ENCODE measurements around the gene CSNK2A1. TPM values are rescaled to one million over a fixed set of nuclear protein-coding genes. Genes with fewer than 3 reads are reported as not detected.
A peak's percentile ranks its signal among the peaks of the same experiment; 100 is the strongest.

The CSNK2A1 gene
- total RNA-seq, 1 experiment from 2014 or later, result 205 TPM

- Mint-ChIP-seq H3K4me1 (ENCODE audit: low read depth, unreplicated experiment) (no peaks in the 10 kb centered on the region), H3K36me3 (ENCODE audit: insufficient read depth, unreplicated experiment) (peaks cover 86% of the 10 kb centered on the region), H3K4me3 (ENCODE audit: unreplicated experiment) (no peak overlapping the region), H3K27me3 (ENCODE audit: insufficient read depth, unreplicated experiment) (no peaks in the 10 kb centered on the region), H3K27ac (ENCODE audit: unreplicated experiment) (peak overlapping the region; percentile 42), H3K9me3 (ENCODE audit: unreplicated experiment) (no peaks in the 10 kb centered on the region)
- POLR2A ChIA-PET, result interaction anchor here (0.6 to 1.5 kb wide), 3 partner anchors 24 to 319 kb away, joined by 3 to 4 read pairs (median 4); no protein-coding TSS in a partner anchor
- Histone ChIP-seq H3K36me3 (ENCODE audit: control insufficient read depth, insufficient read depth, low read length) (peaks cover 2% of the 10 kb centered on the region; the same call in 1 of the 2 replicates), H3K4me1 (no peaks in the 10 kb centered on the region), H3K4me3 (ENCODE audit: low read depth, low read length) (no peak overlapping the region), H3K27me3 (replicated peaks; ENCODE audit: control insufficient read depth, insufficient read depth, low read length) (no peaks in the 10 kb centered on the region), H3K9me3 (no peaks in the 10 kb centered on the region)
- CTCF ChIA-PET, result interaction anchor here (0.6 to 1.9 kb wide), 22 partner anchors 8 to 308 kb away, joined by 3 to 47 read pairs (median 5); partner anchors contain the start of genes NRSN2, RBCK1 and TRIB3
- intact Hi-C loops (cut with micrococcal nuclease; ENCODE audit: unreplicated experiment), result loop anchor here (1.0 to 2.0 kb wide), 4 partner anchors 24 to 308 kb away; no protein-coding TSS in a partner anchor
- no TSS peak for BruUV-seq (replicated peaks)
- peak; percentile 88 to 90 for TF ChIP-seq CTCF (IDR thresholded peaks at IDR 0.05; ENCODE audit: insufficient read depth in 1 of 2, low read depth in 1 of 2, low read length in 1 of 2, severe bottlenecking in 1 of 2, unreplicated experiment in 1 of 2)
- peak; percentile 83 to 84 for DNase-seq
These were observed 112.3 kb downstream of the CSNK2A1 start for GRCh38 chr20:431012-431904.

- no peak for DNase-seq
- intact Hi-C loops (cut with micrococcal nuclease; ENCODE audit: unreplicated experiment), result loop anchor here (2.0 kb wide), 1 partner anchor 308 kb away; no protein-coding TSS in a partner anchor
- no TSS peak for BruUV-seq (replicated peaks)
- H3K4me1 Mint-ChIP-seq (ENCODE audit: low read depth, unreplicated experiment), result no peaks in the 10 kb centered on the region
- peaks cover 82% of the 10 kb centered on the region for H3K36me3 Mint-ChIP-seq (ENCODE audit: insufficient read depth, unreplicated experiment)
- ChIA-PET POLR2A (no interaction called here), CTCF (interaction anchor here (0.7 to 1.9 kb wide), 4 partner anchors 68 to 100 kb away, joined by 3 to 47 read pairs (median 6); no protein-coding TSS in a partner anchor)
- TF ChIP-seq CTCF (IDR thresholded peaks at IDR 0.05; ENCODE audit: insufficient read depth in 1 of 2, low read depth in 1 of 2, low read length in 1 of 2, severe bottlenecking in 1 of 2, unreplicated experiment in 1 of 2), result no peak
- Histone ChIP-seq H3K4me1 (no peaks in the 10 kb centered on the region), H3K4me3 (ENCODE audit: low read depth, low read length) (no peak overlapping the region), H3K36me3 (ENCODE audit: control insufficient read depth, insufficient read depth, low read length) (0 out of 2 replicates have a peak, but pooled peaks cover 2% of the 10 kb centered on the region), H3K9me3 (no peaks in the 10 kb centered on the region), H3K27me3 (replicated peaks; ENCODE audit: control insufficient read depth, insufficient read depth, low read length) (no peaks in the 10 kb centered on the region)
- H3K27ac Mint-ChIP-seq (ENCODE audit: unreplicated experiment), result no peak overlapping the region
- H3K27me3 Mint-ChIP-seq (ENCODE audit: insufficient read depth, unreplicated experiment), result no peaks in the 10 kb centered on the region
- no peak overlapping the region for H3K4me3 Mint-ChIP-seq (ENCODE audit: unreplicated experiment)
- no peaks in the 10 kb centered on the region for H3K9me3 Mint-ChIP-seq (ENCODE audit: unreplicated experiment)
These were observed 113.2 kb downstream of the CSNK2A1 start for GRCh38 chr20:430091-430999.
